Measurements from ENCODE around the gene LLGL2.

- TF ChIP-seq, protein P1, sequence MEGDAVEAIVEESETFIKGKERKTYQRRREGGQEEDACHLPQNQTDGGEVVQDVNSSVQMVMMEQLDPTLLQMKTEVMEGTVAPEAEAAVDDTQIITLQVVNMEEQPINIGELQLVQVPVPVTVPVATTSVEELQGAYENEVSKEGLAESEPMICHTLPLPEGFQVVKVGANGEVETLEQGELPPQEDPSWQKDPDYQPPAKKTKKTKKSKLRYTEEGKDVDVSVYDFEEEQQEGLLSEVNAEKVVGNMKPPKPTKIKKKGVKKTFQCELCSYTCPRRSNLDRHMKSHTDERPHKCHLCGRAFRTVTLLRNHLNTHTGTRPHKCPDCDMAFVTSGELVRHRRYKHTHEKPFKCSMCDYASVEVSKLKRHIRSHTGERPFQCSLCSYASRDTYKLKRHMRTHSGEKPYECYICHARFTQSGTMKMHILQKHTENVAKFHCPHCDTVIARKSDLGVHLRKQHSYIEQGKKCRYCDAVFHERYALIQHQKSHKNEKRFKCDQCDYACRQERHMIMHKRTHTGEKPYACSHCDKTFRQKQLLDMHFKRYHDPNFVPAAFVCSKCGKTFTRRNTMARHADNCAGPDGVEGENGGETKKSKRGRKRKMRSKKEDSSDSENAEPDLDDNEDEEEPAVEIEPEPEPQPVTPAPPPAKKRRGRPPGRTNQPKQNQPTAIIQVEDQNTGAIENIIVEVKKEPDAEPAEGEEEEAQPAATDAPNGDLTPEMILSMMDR (IDR thresholded peaks at IDR 0.05), result no peak
- no peak for TF ChIP-seq POLR2A (IDR thresholded peaks at IDR 0.05)
- TF ChIP-seq EP300 (IDR thresholded peaks at IDR 0.05), result no peak
Measured at GRCh38 chr17:75523647-75524046, 1.9 kb upstream of the LLGL2 start.

Measured in stomach (tissue), 4 donors.